ENCODE measurements around the gene RASGEF1C.

The RASGEF1C gene

GRCh38 chr5:180084638-180085561, 124.1 kb downstream of the RASGEF1C start:
- peak; percentile 30 for DNase-seq (ENCODE audit: low spot score)

DNA sequence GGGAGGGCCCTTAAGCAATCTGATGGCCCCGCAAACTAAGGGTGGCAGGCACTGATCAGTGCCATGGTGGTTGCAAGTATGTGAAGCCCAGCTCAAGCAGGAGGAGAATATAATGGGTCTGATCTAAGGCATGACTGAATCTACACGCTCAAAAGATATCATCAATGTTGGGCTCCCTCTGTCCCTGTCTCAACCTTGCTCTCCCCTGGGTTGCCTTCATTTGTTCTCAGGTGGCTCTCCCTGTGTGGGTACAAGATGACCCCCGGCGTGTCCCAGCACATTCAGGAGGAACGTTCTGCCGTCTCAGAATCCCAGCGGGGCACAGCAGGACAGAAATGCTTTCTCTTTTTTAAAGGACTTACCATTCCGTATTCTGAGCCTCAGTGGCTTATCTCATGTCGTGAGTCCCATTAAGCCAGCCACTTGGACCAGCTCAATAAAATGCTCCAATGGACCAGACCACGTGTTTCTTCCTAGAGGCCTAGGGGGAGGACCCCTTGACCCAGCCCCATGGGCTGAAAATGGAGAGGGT, 125.4 kb downstream of the RASGEF1C start:
- DNase-seq (ENCODE audit: low spot score) = no peak

- no peak for DNase-seq (ENCODE audit: low spot score)
These were observed 126.2 kb downstream of the RASGEF1C start for GRCh38 chr5:180082633-180083420.

GRCh38 chr5:180081481-180081880, 127.5 kb downstream of the RASGEF1C start:
- no peak for DNase-seq (ENCODE audit: low spot score)

- no peak for DNase-seq (ENCODE audit: low spot score)
These were observed 128.3 kb downstream of the RASGEF1C start for GRCh38 chr5:180080486-180081280.

DNA sequence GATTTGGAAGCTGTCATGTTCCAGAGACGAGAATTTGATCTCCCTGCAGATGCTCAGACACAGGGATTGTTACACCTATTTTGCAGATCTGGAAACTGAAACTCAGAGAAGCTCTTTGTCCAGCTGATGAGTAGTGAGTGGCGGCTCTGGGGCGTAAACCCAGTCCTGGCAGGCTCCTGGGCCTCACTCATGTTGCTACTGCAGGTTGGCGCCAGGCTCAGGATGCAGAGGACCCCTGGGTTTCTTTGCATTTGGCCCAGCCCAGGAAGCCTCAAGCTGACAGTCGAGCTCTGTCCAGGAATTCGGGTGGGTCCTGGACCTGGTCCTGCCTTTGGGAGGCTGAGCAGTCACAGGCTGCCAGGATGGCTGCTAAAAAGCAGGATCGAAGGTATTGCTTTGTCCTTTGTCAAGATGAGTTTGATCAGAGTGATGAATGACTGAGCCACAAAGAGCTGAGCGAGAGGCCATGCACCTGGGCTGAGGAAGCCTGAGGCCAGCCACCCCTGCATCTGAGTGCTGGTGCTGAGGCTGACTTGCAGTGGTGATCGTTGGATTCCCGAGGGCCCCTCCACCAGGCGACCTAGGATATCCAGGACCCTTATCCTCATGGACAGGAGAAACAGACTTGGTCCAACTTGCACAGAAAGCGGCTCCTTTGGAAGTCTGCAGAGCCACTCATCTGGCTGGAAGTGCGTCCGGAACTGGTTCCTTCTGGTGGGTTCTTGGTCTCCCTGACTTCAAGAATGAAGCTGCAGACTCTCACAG, 129.1 kb downstream of the RASGEF1C start:
- no peak for DNase-seq (ENCODE audit: low spot score)

- no peak for DNase-seq (ENCODE audit: low spot score)
These were observed 130.7 kb downstream of the RASGEF1C start for GRCh38 chr5:180078348-180078747.

GRCh38 chr5:180077594-180078284, 131.3 kb downstream of the RASGEF1C start:
- no peak for DNase-seq (ENCODE audit: low spot score)

DNA sequence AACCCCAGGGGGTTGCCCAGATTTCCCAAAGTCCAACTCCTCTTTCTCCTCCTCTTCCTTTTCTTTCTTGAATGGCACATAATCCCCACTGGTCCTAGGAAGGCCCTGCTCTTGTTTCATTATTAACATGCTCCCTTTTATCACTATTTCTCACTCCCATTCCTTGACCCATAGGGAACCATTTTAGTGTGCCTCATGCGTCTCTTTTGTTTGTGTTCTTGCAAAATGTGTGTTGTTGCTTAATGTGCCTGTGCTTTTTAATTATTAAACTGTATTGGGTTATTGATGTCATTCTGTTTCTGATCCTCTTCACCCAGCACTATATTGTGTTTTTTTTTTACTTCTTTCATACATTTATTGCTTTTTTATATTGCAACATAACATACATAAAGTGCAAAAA, 133.3 kb downstream of the RASGEF1C start:
- no peak for DNase-seq (ENCODE audit: low spot score)

GRCh38 chr5:180074462-180074861, 134.5 kb downstream of the RASGEF1C start:
- no peak for DNase-seq (ENCODE audit: low spot score)

DNA sequence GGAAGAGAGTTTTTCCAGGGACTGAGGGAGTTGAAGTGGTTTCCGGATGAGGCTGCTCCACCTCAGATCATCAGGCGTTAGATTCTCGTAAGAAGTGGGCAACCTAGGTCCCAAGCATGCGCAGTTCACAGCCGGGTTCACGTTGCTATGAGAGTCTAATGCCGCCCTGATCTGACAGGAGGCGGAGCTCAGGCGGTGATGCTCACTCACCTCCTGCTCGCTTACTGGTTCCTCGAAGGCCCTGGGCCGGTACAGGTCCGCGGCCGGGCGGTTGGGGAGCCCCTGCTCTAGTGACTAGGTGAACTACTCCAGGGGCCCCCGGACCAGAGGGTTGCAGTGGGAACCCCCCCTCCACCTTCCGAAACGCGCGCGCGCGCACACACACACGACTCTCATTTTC, 136.5 kb downstream of the RASGEF1C start:
- peak; percentile 24 for DNase-seq (ENCODE audit: low spot score)

DNA sequence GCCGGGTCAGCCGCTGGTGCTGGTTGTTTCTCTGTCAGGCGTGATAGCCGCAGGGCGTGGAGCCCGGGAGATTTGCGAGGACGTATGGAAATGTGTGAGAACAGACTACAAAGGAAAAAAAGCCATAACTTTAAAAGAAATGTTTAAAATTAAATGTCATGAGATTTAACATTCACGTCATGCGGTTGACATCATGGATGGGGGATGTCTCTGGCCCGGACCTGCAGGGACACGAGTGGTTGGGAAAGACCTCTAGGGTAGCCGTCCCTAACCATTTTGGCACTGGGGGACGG, 136.8 kb downstream of the RASGEF1C start:
- no peak for DNase-seq (ENCODE audit: low spot score)

DNA sequence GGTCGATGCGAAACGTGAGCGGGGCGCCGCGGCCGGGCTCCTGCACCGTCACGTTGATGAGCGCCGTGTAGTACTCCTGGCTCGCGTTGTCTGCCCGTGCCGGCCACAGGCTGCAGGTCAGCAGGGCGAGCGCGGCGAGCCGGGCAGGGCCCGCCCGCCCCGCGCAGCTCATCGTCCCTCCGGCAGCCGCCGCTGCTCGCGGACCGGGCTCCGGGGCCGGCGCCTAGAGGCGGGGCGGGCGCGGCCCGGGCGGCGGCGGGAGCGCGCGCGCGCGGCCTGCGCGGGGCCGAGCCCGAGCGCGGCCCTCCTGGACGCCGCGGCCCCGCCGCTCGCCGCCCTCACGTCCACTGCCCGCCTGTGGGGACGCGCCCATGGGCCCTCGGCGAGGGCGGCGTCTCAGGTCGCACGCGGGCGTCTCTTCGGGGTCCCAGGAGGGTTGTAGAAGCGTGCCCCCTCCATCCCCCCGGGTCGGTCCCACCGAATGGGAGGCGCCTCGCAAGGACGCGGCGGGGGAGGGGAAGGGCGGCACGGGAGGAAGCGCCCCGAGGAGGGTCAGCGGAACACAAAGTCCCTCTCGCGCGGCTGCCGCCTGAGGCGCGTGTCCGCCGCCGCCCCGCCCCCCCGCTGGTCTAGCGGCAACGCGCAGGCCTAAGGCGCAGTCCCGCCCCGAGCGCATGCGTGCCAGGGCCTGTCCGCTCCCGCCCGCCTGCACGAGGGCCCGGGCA, 137.3 kb downstream of the RASGEF1C start, which contains the start of gene RNF130:
RNF130 (minus strand) TSS at position 229 of the 725 bp plus-strand sequence; CDS start at position 172, 57 bp downstream.
- peak; percentile 92 for DNase-seq (ENCODE audit: low spot score)

DNA sequence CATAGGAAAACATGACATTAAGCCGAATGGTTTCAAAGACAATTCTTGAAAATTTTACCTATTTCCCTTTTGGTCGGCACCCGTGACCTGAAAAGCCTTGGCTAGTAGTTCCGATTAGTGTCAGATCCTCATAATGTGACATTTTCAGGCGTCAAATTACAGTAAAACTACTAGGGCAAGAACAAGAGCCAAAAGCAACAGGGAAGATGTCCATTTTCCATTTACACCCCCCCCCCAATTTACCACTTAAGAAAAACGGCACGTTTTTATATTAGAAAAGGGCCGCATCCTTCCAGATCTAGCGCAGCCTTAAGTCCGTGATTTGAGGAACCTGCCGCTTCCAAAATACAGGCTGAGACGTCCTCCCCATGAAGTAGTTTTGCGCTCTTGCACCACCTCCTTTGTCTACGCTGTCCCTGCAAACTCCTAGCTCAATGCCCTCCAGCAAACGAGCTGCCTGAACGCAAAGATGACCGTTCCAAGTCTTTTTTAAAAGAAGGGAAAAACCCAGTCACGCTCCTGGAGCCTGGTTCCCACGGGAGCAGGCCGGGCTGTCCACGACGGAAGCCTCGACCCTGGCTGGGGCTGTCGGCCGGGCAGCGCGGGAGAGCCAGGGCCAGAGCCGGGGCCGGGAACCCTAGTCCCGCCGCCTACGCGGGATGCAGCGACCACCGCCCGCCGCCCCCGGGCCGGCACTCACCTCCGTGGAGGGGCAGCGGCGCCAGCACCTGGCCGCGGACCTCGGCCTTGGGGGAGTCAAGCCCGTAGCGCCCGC, 138.1 kb downstream of the RASGEF1C start:
- DNase-seq (ENCODE audit: low spot score) = peak; percentile 45

GRCh38 chr5:180069589-180070247, 139.3 kb downstream of the RASGEF1C start:
- DNase-seq (ENCODE audit: low spot score) = peak; percentile 34

DNA sequence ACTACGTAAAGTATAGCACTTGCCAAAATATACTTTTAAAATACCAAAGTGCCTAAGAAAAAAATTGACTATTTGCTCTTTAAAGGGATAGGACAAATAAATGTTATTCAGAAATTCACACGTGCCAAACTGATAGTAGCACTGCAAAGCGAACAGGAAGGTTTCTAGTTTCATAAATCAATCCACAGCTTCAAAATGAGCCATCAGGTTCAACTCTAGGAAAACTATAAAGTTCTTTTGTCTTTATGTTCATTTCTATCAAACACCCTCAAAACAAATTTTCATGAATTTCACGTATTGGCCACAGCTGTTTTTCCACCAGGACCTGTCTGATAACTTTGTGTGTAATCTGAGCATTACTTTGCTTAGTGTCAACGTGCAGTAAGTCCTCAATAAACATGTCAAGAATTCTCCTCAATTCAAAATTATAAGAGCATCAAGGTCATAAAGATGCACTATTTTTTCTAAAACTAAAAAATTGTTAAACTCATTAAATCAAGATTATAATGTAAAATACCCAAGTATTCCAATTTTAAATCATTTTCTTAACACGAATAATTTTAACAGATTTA, 140.4 kb downstream of the RASGEF1C start:
- DNase-seq (ENCODE audit: low spot score) = no peak

GRCh38 chr5:180067986-180068385, 141.0 kb downstream of the RASGEF1C start:
- DNase-seq (ENCODE audit: low spot score) = no peak

DNA sequence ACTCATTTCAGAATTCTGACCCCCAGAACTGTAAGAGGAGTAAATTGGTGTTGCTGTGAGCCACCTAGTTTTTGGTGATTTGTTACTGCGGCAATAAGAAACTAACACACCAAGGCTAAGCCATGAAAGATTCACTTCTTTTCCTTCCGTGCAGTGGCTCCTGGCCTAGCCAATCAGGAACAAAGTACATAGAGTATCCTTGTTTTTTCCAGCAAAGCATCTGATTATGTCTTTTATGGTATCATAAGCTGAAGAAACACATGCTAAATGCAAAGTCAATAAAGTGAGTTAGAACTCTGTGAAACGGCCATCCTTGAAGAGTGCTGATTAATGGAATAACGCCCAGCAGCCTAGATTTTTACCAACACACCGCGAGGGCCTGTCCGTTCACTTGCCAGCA, 148.8 kb downstream of the RASGEF1C start:
- DNase-seq (ENCODE audit: low spot score) = no peak
